ENCODE results near the gene ADAM22. TPM values are rescaled to one million over a fixed set of nuclear protein-coding genes. Genes with fewer than 3 reads are reported as not detected.
"Not testable (repeated sequence)": the region's sequence is repeated elsewhere in the genome, so short reads cannot be mapped to it uniquely, and the experiment has no call there.

ADAM22 gene
- total RNA-seq, 1 experiment from 2014 or later: 2.1 TPM

DNA sequence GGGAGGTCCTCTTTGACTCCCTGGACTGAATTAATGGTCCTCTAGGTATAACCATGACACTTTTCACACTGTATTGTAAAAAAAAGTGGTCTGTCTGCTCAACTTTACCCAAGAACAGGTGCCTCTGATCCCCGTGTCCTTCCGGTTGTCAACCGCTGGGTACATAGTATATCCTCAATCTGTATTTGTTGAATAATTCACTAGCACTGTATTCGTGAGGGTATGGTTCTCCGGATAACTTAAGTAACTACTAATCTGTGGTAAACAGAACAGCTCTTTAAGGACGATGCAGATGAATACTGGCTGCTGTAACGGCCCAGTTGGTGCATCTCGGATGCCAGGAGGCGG is 472 bp upstream of the ADAM22 start:
- DNase-seq: peak; percentile 8
- peaks cover 14% of the 10 kb centered on the region for H3K27me3 ChIP-seq (ENCODE audit: control insufficient read depth, insufficient read depth, low read length)
- peak overlapping the region; percentile 86 for H3K4me3 ChIP-seq (ENCODE audit: insufficient read depth, low read depth, low read length)
- H3K36me3 ChIP-seq (replicated peaks; ENCODE audit: control insufficient read depth, insufficient read depth, low read length): no peaks in the 10 kb centered on the region

DNA sequence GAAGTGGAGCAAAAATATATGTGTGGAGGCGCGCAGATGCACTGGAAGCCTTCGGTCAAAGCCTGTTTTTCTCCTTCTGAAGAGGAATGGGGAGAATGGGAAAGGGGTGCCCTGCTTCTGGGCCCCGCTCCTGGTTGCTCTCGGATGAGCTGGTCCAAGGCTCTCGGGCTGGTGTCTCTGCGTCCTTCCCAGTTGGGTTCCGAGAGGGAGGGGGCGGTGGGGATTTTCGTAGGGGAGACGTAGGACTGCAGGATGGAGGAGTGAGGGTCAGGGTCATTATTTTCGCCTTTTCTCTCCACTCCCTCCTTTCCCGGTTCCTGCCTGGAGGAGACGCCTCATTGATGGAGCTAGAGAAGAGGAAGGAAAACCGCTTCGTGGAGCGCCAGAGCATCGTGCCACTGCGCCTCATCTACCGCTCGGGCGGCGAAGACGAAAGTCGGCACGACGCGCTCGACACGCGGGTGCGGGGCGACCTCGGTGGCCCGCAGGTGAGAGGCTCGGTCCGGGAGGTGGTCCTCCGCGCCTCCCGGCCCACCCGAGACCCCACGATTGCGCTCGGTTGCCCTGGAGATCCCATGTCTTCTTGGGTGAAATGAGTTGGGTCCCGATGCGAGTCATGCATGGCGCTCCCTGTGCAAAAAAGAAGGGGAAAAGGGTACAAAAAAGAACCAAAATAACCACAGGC is 790 bp downstream of the ADAM22 start:
- DNase-seq: peak; percentile 59
- peak overlapping the region; percentile 86 for H3K4me3 ChIP-seq (ENCODE audit: insufficient read depth, low read depth, low read length)
- no peaks in the 10 kb centered on the region for H3K36me3 ChIP-seq (replicated peaks; ENCODE audit: control insufficient read depth, insufficient read depth, low read length)
- H3K27me3 ChIP-seq (ENCODE audit: control insufficient read depth, insufficient read depth, low read length): peaks cover 14% of the 10 kb centered on the region

DNA sequence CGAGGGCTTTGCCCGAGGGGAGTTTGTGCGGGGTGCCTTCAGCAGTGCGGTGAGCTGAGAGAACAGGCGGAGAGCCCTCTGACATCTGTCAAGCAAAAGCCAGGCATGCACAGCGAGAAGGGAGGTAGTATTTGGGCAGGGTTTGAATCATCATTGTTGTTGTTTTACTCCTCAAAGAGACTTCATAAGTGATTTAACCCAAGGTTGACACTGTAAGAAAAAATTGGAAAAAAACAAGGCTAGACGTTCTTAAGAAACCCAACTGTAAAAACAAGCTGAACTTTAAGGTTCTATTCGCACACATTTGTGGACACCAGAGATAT is 1.3 kb downstream of the ADAM22 start:
- Histone ChIP-seq H3K27me3 (ENCODE audit: control insufficient read depth, insufficient read depth, low read length) (peaks cover 14% of the 10 kb centered on the region), H3K4me3 (ENCODE audit: insufficient read depth, low read depth, low read length) (peak overlapping the region; percentile 86), H3K36me3 (replicated peaks; ENCODE audit: control insufficient read depth, insufficient read depth, low read length) (no peaks in the 10 kb centered on the region)
- DNase-seq: no peak

DNA sequence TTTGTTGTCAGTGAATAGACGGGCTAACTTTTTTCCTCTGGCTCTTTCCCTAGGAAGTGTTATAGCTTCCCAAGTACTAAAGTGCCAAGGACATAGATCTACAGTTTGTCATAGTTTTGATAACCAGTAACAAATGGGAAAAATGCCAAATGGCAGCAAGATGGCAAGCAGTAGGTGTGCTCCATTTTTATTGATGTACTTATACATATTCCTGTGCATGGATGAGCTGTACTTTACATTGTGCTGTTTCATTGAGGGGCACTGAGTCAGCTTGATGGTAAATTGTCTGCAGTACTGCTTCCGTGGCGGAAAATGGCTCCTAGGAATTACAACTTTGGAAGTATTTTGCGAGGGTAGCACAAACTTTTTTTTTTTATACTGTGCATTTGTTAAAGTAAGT is 7.1 kb downstream of the ADAM22 start:
- Histone ChIP-seq H3K36me3 (replicated peaks; ENCODE audit: control insufficient read depth, insufficient read depth, low read length) (no peaks in the 10 kb centered on the region), H3K27me3 (ENCODE audit: control insufficient read depth, insufficient read depth, low read length) (no peaks in the 10 kb centered on the region), H3K4me3 (ENCODE audit: insufficient read depth, low read depth, low read length) (no peak overlapping the region)
- no peak for DNase-seq

DNA sequence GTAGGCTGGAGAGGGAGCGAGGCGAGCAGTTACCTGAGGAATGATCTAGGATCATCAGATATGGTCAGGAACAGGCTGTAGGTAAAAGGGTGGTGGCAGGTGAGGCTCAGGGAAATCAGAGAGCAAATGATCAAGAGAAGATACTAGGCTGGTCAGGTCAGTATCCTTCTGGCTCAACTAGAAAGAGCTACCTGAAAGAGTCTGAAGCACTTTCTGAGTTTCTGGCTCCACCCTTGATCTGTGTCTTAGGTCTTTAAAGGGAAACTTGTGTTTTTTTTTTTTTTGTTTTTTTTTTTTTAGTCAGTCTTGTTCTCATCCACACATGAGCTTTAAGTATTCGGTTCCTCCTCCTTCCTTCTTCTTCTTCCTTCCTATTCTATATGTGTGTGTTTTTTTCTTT is 10.5 kb downstream of the ADAM22 start:
- no peak for DNase-seq
- H3K4me3 ChIP-seq (ENCODE audit: insufficient read depth, low read depth, low read length): no peak overlapping the region
- H3K36me3 ChIP-seq (replicated peaks; ENCODE audit: control insufficient read depth, insufficient read depth, low read length): no peaks in the 10 kb centered on the region
- H3K27me3 ChIP-seq (ENCODE audit: control insufficient read depth, insufficient read depth, low read length): no peaks in the 10 kb centered on the region

DNA sequence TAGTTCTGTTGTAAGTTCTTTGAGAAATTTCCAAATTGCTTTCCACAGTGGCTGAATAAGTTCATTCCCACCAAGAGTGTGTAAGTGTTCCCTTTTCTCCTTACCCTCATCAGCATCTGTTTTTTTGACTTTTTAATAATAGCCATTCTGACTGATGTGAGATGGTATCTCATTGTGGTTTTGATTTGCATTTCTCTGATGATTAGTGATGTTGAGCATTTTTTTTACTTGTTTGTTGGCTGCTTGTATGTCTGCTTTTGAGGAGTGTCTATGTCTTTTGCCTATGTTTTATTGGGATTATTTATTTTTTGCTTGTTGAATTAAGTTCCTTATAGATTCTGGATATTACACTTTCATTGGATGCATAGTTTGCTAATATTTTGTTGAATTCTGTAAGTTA is 11.9 kb downstream of the ADAM22 start:
- H3K27me3 ChIP-seq (ENCODE audit: control insufficient read depth, insufficient read depth, low read length); DNase-seq; H3K36me3 ChIP-seq (replicated peaks; ENCODE audit: control insufficient read depth, insufficient read depth, low read length); H3K4me3 ChIP-seq (ENCODE audit: insufficient read depth, low read depth, low read length): not testable (repeated sequence)

DNA sequence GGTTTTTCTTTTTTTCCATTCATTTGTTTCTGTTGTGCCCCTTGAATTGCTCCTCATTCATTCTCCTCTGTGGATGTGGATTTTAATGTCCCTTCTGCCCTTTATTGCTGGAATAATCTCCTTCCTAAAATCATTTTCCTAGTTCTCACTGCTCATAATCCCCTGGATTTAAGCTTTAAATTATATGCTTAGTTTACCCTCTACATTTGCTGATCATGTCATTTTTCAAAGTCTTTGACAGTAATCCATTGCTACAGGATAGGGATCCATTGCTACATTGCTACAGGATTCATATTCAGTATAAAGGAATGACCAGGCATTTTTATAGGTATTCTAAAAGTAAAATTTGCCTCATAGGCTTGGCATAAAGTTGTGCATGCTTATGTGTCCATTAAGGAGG is 14.3 kb downstream of the ADAM22 start:
- H3K27me3 ChIP-seq (ENCODE audit: control insufficient read depth, insufficient read depth, low read length): no peaks in the 10 kb centered on the region
- DNase-seq: no peak
- H3K36me3 ChIP-seq (replicated peaks; ENCODE audit: control insufficient read depth, insufficient read depth, low read length): no peaks in the 10 kb centered on the region
- H3K4me3 ChIP-seq (ENCODE audit: insufficient read depth, low read depth, low read length): no peak overlapping the region

DNA sequence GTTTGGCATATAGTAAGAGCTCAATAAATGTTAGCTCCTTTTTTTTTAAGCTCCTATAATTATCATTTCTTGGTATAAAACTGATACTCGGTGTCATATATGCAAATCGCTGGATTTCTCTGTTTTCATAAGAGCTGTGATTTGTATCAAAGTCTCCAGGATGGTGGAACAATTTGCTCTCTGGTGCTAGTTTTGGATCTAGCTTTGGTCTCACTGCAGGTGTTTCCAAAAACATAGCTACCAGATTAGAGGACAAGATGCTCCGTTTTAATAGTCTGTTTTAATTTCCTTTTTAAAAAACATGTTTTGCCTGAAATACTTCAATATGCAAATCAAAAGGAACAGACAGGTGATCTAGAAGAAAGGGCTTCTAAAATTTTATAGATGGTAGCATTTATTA is 25.3 kb downstream of the ADAM22 start:
- Histone ChIP-seq H3K27me3 (ENCODE audit: control insufficient read depth, insufficient read depth, low read length) (no peaks in the 10 kb centered on the region), H3K4me3 (ENCODE audit: insufficient read depth, low read depth, low read length) (no peak overlapping the region), H3K36me3 (replicated peaks; ENCODE audit: control insufficient read depth, insufficient read depth, low read length) (no peaks in the 10 kb centered on the region)
- no peak for DNase-seq

DNA sequence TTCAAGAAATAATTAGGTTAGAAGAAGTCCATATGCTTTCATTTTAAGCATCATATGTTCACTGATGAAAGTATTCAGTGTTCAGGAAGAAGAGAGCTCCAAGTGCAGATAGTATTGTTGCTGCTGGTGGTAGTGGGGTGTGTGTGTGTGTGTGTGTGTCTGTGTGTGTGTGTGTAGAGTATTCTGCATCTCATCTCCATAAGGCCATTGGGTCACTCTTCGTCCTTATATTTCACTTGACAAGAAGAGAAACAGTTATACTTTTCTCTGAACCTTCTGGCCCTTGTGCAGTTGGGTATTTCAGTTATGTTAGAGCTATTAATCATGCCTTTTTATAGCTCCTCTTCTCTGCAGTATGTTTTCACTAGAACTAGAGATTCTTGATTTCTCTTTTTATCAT is 26.2 kb downstream of the ADAM22 start:
- Histone ChIP-seq H3K4me3 (ENCODE audit: insufficient read depth, low read depth, low read length) (no peak overlapping the region), H3K36me3 (replicated peaks; ENCODE audit: control insufficient read depth, insufficient read depth, low read length) (no peaks in the 10 kb centered on the region), H3K27me3 (ENCODE audit: control insufficient read depth, insufficient read depth, low read length) (no peaks in the 10 kb centered on the region)
- no peak for DNase-seq

DNA sequence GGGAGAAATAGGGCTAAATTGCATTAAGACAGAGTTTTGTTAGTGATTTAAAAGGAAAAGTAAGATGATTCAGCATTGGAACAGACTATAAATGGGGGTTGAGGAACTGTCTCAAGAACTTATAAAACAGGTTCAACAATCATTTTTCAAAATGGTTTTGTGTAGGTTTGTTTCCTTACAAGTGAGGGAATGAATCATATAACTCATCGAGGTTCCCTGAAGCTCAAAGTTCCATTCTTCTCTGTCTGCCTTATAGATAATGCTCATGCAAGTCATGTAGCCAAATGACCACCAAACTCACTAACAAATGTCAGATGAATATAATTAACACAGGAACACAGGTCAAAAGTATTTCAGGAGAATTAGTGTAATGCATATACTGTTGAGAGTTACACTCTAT is 27.7 kb downstream of the ADAM22 start:
- Histone ChIP-seq H3K27me3 (ENCODE audit: control insufficient read depth, insufficient read depth, low read length) (no peaks in the 10 kb centered on the region), H3K36me3 (replicated peaks; ENCODE audit: control insufficient read depth, insufficient read depth, low read length) (no peaks in the 10 kb centered on the region)
- no peak for DNase-seq

DNA sequence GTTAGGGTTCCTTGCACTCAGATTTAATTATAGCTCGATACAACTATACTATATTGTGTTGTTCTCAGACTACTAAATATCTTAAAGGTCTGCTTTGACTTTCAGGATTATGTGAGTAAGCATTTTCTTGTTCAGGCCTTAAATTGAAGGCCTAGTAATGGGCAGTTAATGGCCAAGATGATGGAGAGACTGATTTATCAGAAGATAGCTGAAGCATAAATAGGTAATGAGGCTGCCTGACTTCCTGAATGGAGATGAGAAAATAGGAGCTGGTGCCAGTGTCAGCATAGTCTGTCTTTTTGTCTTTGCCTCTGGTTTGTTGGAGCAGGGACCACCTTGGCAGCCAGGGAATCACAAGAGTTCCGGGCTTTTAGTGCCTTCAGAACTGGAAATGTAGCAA is 32.2 kb downstream of the ADAM22 start:
- DNase-seq: no peak
- H3K27me3 ChIP-seq (ENCODE audit: control insufficient read depth, insufficient read depth, low read length): no peaks in the 10 kb centered on the region
- H3K36me3 ChIP-seq (replicated peaks; ENCODE audit: control insufficient read depth, insufficient read depth, low read length): no peaks in the 10 kb centered on the region
- H3K4me3 ChIP-seq (ENCODE audit: insufficient read depth, low read depth, low read length): no peak overlapping the region

More for the DNA sequence above, 27.7 kb downstream of the ADAM22 start:
- no peak overlapping the region for H3K4me3 ChIP-seq (ENCODE audit: insufficient read depth, low read depth, low read length)

DNA sequence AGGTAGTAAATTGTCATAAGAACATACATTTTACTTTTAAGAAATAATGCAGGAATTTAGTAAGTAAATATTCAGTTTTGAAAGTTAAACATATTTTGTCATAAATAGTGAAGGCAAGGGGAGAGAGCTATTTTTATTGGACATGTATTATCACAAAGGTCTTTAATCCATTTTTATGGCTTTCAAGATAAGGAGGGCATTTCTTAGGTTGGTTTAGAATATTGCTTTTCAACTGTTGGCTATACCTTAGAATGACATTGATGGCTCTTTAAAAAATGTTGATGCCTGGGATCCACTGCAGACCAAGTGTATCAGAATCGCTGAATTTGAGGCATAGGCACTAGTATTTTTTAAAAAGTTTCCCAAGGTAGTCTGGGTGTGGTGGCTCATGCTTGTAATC is 34.0 kb downstream of the ADAM22 start:
- no peaks in the 10 kb centered on the region for H3K27me3 ChIP-seq (ENCODE audit: control insufficient read depth, insufficient read depth, low read length)
- no peak overlapping the region for H3K4me3 ChIP-seq (ENCODE audit: insufficient read depth, low read depth, low read length)
- no peaks in the 10 kb centered on the region for H3K36me3 ChIP-seq (replicated peaks; ENCODE audit: control insufficient read depth, insufficient read depth, low read length)
- DNase-seq: no peak

DNA sequence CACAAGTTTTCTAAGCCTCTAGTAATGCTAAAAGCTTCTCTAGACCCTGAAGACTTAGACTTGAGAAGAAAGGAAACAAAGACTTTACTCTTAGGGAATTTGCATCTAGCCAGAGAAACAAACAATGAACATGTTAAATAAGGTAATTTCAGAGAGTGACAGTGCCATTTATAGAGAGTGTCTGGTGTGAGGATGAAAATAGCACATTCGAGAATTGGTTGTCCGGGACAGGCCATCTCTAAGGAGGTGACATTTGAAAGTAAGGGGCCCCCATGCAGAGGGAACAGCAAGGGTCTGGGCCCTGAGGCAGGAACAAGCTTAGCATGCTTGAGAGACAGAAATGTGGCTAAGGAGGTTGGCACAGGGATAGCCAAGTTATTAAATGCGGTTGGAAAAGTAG is 48.1 kb downstream of the ADAM22 start:
- H3K36me3 ChIP-seq (replicated peaks; ENCODE audit: control insufficient read depth, insufficient read depth, low read length): no peaks in the 10 kb centered on the region
- no peaks in the 10 kb centered on the region for H3K27me3 ChIP-seq (ENCODE audit: control insufficient read depth, insufficient read depth, low read length)
- DNase-seq: no peak

DNA sequence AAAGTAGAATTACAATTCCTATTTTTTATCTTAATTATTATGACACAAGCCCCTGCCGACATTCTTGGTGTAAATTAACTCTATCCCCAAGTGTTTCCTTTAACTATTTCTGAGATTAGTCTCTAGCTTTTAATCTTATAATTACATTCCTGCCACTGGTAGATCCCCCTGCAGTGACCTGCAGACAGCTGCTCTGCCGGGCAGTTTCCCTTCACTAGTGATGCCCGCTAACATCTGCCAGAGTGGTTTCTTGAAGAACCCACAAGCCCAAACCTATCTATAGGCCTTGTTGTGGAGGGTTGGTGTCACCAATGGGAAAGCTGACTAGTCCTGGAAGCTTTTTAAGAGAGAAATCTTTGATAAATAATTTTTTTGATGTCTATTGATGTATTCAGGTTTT is 50.0 kb downstream of the ADAM22 start:
- Histone ChIP-seq H3K4me3 (ENCODE audit: insufficient read depth, low read depth, low read length) (no peak overlapping the region), H3K27me3 (ENCODE audit: control insufficient read depth, insufficient read depth, low read length) (no peaks in the 10 kb centered on the region), H3K36me3 (replicated peaks; ENCODE audit: control insufficient read depth, insufficient read depth, low read length) (no peaks in the 10 kb centered on the region)
- no peak for DNase-seq

More for the DNA sequence above, 48.1 kb downstream of the ADAM22 start:
- no peak overlapping the region for H3K4me3 ChIP-seq (ENCODE audit: insufficient read depth, low read depth, low read length)

DNA sequence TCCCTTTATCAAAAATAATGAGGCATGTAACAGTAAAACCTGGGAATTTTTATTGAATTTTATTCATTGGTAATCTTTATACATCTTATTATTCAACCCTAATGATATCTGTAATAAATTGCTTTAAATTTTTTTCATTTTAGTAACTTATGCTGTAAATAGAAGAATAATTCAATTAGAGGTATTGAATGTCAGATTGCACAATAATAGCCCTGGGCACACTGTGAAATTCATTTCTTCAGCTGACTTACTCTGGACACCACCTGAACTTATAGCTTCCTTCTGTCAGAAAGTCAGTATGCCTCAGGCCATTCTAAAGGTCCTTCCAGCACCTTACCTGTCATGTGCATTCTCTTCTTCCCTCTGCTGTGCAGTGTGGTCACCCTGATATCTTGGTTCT is 59.2 kb downstream of the ADAM22 start:
- H3K27me3 ChIP-seq (ENCODE audit: control insufficient read depth, insufficient read depth, low read length): no peaks in the 10 kb centered on the region
- no peak overlapping the region for H3K4me3 ChIP-seq (ENCODE audit: insufficient read depth, low read depth, low read length)
- DNase-seq: no peak
- no peaks in the 10 kb centered on the region for H3K36me3 ChIP-seq (replicated peaks; ENCODE audit: control insufficient read depth, insufficient read depth, low read length)

DNA sequence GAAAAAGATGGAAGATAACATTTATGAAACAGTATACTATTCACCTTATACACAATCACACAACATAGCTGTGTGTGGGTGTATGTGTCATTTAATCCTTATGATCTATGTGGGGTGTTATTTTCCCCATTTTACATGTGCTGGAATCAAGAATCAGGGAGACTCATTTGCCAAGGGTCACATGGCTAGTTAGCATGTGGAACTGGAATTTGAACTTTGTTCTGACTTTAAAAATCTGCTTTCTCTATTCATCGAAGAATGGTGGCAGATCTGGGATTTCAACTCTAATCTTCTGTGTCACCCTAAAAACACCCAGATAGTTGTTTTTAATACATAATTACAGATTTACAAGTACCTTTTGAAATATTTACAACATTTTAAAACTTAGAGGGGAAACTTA is 65.2 kb downstream of the ADAM22 start:
- H3K4me3 ChIP-seq (ENCODE audit: insufficient read depth, low read depth, low read length): no peak overlapping the region
- no peaks in the 10 kb centered on the region for H3K27me3 ChIP-seq (ENCODE audit: control insufficient read depth, insufficient read depth, low read length)
- H3K36me3 ChIP-seq (replicated peaks; ENCODE audit: control insufficient read depth, insufficient read depth, low read length): no peaks in the 10 kb centered on the region
- no peak for DNase-seq

Data from H7 (cell line).